ENCODE measurements around the gene PRICKLE2. TPM values are rescaled to one million over a fixed set of nuclear protein-coding genes. Genes with fewer than 3 reads are reported as not detected.

Gene PRICKLE2, protein sequence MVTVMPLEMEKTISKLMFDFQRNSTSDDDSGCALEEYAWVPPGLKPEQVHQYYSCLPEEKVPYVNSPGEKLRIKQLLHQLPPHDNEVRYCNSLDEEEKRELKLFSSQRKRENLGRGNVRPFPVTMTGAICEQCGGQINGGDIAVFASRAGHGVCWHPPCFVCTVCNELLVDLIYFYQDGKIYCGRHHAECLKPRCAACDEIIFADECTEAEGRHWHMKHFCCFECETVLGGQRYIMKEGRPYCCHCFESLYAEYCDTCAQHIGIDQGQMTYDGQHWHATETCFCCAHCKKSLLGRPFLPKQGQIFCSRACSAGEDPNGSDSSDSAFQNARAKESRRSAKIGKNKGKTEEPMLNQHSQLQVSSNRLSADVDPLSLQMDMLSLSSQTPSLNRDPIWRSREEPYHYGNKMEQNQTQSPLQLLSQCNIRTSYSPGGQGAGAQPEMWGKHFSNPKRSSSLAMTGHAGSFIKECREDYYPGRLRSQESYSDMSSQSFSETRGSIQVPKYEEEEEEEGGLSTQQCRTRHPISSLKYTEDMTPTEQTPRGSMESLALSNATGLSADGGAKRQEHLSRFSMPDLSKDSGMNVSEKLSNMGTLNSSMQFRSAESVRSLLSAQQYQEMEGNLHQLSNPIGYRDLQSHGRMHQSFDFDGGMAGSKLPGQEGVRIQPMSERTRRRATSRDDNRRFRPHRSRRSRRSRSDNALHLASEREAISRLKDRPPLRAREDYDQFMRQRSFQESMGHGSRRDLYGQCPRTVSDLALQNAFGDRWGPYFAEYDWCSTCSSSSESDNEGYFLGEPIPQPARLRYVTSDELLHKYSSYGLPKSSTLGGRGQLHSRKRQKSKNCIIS
- 37.2 TPM for total RNA-seq
- long read RNA-seq, full-length matches to known transcripts, result 6 of 12 reads
- long read RNA-seq, partial matches to known transcripts, result 3 of 12 reads
- long read RNA-seq, other reads (novel, unspliced or antisense), result 3 of 12 reads

DNA sequence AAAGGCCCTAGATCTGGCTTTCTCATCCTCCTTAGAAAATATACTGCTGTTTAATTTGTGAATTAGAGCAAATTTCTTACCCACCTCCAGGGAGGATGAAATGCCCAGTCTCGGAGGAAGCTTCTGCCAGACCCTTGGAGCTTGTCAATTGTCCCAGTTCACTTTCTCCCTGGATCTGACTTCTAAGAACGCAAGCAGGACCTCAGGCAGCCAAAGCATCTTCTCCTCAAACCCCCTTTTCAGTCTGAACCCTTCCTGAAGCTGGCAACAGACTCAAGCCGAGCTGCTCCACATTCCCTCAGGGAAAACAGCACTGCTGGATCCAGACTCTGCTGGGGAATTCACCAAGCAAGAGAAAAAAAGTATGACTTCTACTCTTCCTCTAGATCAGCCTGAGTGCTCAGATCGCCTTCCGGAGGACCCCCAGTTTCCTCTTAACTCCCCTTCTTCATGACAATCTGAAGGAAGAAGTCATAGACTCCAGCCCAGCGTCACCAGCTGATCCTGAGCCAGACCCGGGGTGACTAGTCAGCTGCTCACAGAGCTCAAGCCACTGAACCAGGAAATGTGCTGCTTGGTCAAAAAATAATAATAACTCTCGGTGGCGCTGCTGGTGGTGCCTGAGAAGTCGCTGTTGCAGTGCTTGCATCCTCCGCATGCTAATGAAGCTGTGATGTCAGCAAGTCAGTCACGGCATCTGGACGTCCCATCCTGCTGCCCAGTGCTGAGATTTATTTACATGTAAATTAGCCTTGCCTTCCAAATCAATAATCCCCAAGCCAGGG is at the start of gene PRICKLE2:
TSS of gene PRICKLE2 (minus strand) at position 641 of the 785 bp plus-strand sequence. CDS start 26,539 bp downstream, outside the sequence.
- H3K27ac ChIP-seq, result peak within 1 kb of the TSS; percentile 61
- H3K9me3 ChIP-seq, result no peaks in the 10 kb centered on the region
- DNase-seq, result no peak
- H3K27me3 ChIP-seq, result no peaks in the 10 kb centered on the region
- H3K36me3 ChIP-seq, result no peaks in the 10 kb centered on the region
- intact Hi-C loops (cut with DNase I), result no loop called here
- H3K4me1 ChIP-seq, result peaks cover 24% of the 10 kb centered on the region
- peak; percentile 56 for ATAC-seq
- TF ChIP-seq, protein P1, sequence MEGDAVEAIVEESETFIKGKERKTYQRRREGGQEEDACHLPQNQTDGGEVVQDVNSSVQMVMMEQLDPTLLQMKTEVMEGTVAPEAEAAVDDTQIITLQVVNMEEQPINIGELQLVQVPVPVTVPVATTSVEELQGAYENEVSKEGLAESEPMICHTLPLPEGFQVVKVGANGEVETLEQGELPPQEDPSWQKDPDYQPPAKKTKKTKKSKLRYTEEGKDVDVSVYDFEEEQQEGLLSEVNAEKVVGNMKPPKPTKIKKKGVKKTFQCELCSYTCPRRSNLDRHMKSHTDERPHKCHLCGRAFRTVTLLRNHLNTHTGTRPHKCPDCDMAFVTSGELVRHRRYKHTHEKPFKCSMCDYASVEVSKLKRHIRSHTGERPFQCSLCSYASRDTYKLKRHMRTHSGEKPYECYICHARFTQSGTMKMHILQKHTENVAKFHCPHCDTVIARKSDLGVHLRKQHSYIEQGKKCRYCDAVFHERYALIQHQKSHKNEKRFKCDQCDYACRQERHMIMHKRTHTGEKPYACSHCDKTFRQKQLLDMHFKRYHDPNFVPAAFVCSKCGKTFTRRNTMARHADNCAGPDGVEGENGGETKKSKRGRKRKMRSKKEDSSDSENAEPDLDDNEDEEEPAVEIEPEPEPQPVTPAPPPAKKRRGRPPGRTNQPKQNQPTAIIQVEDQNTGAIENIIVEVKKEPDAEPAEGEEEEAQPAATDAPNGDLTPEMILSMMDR (IDR thresholded peaks at IDR 0.05), result peak; percentile 28
- peak within 1 kb of the TSS; percentile 12 for H3K4me3 ChIP-seq

DNA sequence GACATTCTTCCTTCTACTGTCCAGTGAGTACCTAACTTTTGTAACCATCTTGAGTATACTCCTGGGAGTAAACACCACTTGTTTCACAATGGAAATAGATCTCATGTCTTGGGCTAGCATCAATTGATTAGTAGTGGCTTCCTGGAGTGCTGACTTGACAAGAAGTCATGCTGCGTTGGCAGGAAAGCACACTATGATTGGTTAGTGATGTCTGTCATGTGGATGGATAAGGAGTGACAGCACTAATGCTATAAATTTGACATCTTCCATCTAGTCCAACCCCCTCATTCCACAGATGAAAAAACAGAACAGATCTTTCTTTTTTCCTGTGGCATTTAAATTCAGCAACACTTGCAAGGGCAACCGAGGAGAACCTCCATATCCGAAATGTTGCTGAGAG is 47.6 kb upstream of the PRICKLE2 start:
- TF ChIP-seq, protein P1 (IDR thresholded peaks at IDR 0.05), result no peak
- Histone ChIP-seq H3K36me3 (no peaks in the 10 kb centered on the region), H3K27ac (no peak overlapping the region), H3K4me1 (peaks cover 8% of the 10 kb centered on the region), H3K9me3 (no peaks in the 10 kb centered on the region), H3K4me3 (no peak overlapping the region), H3K27me3 (no peaks in the 10 kb centered on the region)
- ATAC-seq (no peak), DNase-seq (no peak)
- intact Hi-C loops (cut with DNase I), result no loop called here

DNA sequence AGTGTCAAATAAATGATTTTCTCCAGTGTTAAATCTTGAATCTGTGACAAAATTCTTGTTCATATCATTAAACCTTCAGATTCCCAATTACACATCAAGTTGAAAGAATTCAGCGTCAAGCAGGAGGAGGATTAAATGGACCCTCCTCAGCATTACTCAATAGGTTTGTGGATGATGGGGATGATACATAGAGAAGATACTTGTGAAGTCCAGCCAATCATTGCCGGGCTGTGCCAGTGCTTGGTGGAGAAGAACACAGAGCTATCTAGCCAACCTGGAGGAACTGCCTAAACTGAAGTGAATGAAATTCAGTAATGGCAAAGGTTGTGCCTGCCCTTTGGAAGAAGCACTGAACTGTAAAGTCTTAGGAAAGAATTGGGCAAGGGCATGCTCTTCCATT is 47.0 kb upstream of the PRICKLE2 start:
- Histone ChIP-seq H3K27ac (no peak overlapping the region), H3K4me3 (no peak overlapping the region), H3K27me3 (no peaks in the 10 kb centered on the region), H3K4me1 (peaks cover 8% of the 10 kb centered on the region), H3K36me3 (no peaks in the 10 kb centered on the region), H3K9me3 (no peaks in the 10 kb centered on the region)
- TF ChIP-seq, protein P1 (IDR thresholded peaks at IDR 0.05), result no peak
- intact Hi-C loops (cut with DNase I), result no loop called here
- ATAC-seq (no peak), DNase-seq (no peak)

DNA sequence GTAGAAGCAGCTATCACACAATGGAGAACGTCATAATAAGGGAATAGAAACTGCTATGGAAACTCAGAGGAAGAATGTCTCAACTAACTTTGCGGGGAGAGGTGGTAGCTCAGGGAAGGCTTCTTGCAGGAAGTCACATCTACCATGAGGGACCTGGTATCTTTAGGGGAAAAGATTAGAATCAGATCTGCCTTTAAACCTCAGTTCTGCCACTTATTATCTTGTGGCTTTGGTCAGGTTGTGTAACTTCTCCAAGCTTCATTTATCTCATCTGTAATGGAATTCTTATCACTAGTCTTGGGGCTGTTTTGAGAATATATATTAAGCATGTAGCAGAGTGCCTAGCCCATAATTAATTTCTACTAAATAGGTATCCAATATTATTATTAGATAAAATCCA is 46.4 kb upstream of the PRICKLE2 start:
- Histone ChIP-seq H3K9me3 (no peaks in the 10 kb centered on the region), H3K36me3 (no peaks in the 10 kb centered on the region), H3K27me3 (no peaks in the 10 kb centered on the region), H3K4me3 (no peak overlapping the region), H3K4me1 (peaks cover 8% of the 10 kb centered on the region), H3K27ac (no peak overlapping the region)
- ATAC-seq (no peak), DNase-seq (no peak)
- TF ChIP-seq, protein P1 (IDR thresholded peaks at IDR 0.05), result no peak
- intact Hi-C loops (cut with DNase I), result no loop called here

DNA sequence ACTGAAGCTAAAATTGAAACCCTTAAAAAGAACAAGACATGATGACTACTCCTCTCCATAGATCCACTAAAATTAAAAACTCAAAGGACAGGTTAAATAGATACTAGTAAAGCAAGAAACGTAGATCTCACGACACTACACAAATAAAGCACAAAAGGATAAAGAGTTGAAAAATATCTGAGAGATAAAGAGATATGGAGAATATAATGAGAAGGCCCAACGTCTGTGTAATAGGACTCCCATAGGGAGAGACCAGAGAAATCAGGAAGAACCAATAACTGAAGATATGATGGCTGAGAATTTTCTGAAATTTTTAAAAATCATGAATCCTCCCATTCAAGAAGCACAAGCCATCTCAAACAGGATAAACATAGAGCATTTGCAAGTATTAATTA is 45.6 kb upstream of the PRICKLE2 start:
- intact Hi-C loops (cut with DNase I), result no loop called here
- Histone ChIP-seq H3K27ac (no peak overlapping the region), H3K9me3 (no peaks in the 10 kb centered on the region), H3K27me3 (no peaks in the 10 kb centered on the region), H3K4me1 (peaks cover 15% of the 10 kb centered on the region), H3K36me3 (no peaks in the 10 kb centered on the region), H3K4me3 (no peak overlapping the region)
- no peak for DNase-seq
- no peak for ATAC-seq
- TF ChIP-seq, protein P1 (IDR thresholded peaks at IDR 0.05), result no peak
